PC-3 (cell line): ENCODE data around the gene UCKL1. TPM values are rescaled to one million over a fixed set of nuclear protein-coding genes. Genes with fewer than 3 reads are reported as not detected.
A peak's percentile ranks its signal among the peaks of the same experiment; 100 is the strongest.
"Not testable (repeated sequence)": the region's sequence is repeated elsewhere in the genome, so short reads cannot be mapped to it uniquely, and the experiment has no call there.

Experiments
- ATAC-seq: fragments of 200-7000 bp; cut with Tn5 transposase; 2 replicates; pipeline ENCODE4 v1.9.1; 2020; ENCODE audit warnings: mild to moderate bottlenecking, moderate library complexity
- BruUV-seq: library from RNA; stranded (reverse); fragments of 400-500 nt; replicated peaks from 2 replicates; lab custom pipeline; 2021; lab: Mats Ljungman, UMichigan
- CTCF ChIA-PET: fragments of 300-600 bp; sonication (Branson Sonifier 250); formaldehyde crosslinking; loops from one replicate; lab custom pipeline; 2022; ENCODE audit warnings: antibody characterized with exemption; lab: Charles Lee
- POLR2A ChIA-PET: fragments of 300-600 bp; sonication (Branson Sonifier 250); formaldehyde crosslinking; loops from one replicate; lab custom pipeline; 2022; ENCODE audit warnings: antibody characterized with exemption; ENCODE audit not compliant: unreplicated experiment; lab: Charles Lee
- DNase-seq: peaks from one replicate; pipeline ENCODE4 v3.0.0-alpha.2; 2015
- H2AFZ ChIP-seq: fragments of 300-600 bp; sonication (generic); 2 replicates; pipeline ENCODE4 v1.6.0; 2016; ENCODE audit warnings: antibody characterized with exemption, low read length
- H3F3A ChIP-seq: fragments of 300-600 bp; sonication (generic); one replicate; pipeline ENCODE4 v1.6.0; 2017; ENCODE audit warnings: antibody characterized with exemption, low read length, control low read depth, mild to moderate bottlenecking; ENCODE audit not compliant: unreplicated experiment
- H3K27ac ChIP-seq: fragments of 300-600 bp; sonication (generic); 2 replicates; pipeline ENCODE4 v1.5.1; 2016; ENCODE audit warnings: mild to moderate bottlenecking, low read length
- H3K27me3 ChIP-seq: fragments of 300-600 bp; sonication (generic); 2 replicates; pipeline ENCODE4 v1.6.1; 2016; ENCODE audit warnings: low read length, mixed read lengths
- H3K36me3 ChIP-seq: fragments of 300-600 bp; sonication (generic); 2 replicates; pipeline ENCODE4 v1.6.1; 2016; ENCODE audit warnings: low read depth, mixed run types, low read length, mixed read lengths
- H3K4me1 ChIP-seq: fragments of 300-600 bp; sonication (generic); 2 replicates; pipeline ENCODE4 v1.5.1; 2016; ENCODE audit warnings: low read length; ENCODE audit not compliant: insufficient read depth
- H3K4me2 ChIP-seq: fragments of 300-600 bp; sonication (generic); 2 replicates; pipeline ENCODE4 v1.6.0; 2016; ENCODE audit warnings: low read length
- H3K4me3 ChIP-seq: fragments of 300-600 bp; sonication (generic); 2 replicates; pipeline ENCODE4 v1.5.1; 2016; ENCODE audit warnings: mild to moderate bottlenecking, low read length, mixed read lengths
- H3K79me2 ChIP-seq: fragments of 300-600 bp; sonication (generic); 2 replicates; pipeline ENCODE4 v1.6.1; 2017; ENCODE audit warnings: low read length, mixed read lengths
- H3K9ac ChIP-seq: fragments of 300-600 bp; sonication (generic); 2 replicates; pipeline ENCODE4 v1.6.0; 2016; ENCODE audit warnings: mild to moderate bottlenecking, low read length
- H3K9me2 ChIP-seq: fragments of 300-600 bp; sonication (generic); replicated peaks from 2 replicates; pipeline ENCODE4 v1.6.1; 2016; ENCODE audit warnings: mixed run types, low read length, mixed read lengths
- H3K9me3 ChIP-seq: fragments of 300-600 bp; sonication (generic); 2 replicates; pipeline ENCODE4 v1.6.1; 2016; ENCODE audit warnings: low read length, mixed read lengths
- H4K20me1 ChIP-seq: fragments of 300-600 bp; sonication (generic); 2 replicates; pipeline ENCODE4 v1.6.1; 2016; ENCODE audit warnings: low read length, mixed read lengths
- EZH2 ChIP-seq: fragments of 300-600 bp; sonication (generic); IDR thresholded peaks from one replicate; pipeline ENCODE4 v1.6.1; 2017; ENCODE audit warnings: antibody characterized with exemption, mild to moderate bottlenecking, low read length; ENCODE audit not compliant: unreplicated experiment
- EZH2phosphoT487 ChIP-seq: fragments of 300-600 bp; sonication (generic); IDR thresholded peaks from 2 replicates; pipeline ENCODE4 v1.6.1; 2018; ENCODE audit warnings: mild to moderate bottlenecking, antibody characterized with exemption, low read length, borderline replicate concordance
- intact Hi-C: fragments of 100-400 bp; cut with micrococcal nuclease; formaldehyde crosslinking; loops from 2 replicates; pipeline ENCODE4 v1.9.0; 2023
- total RNA-seq: library from RNA; depleted of rRNA; stranded (reverse); fragments of >200 nt; gene quantifications from 2 replicates; pipeline ENCODE4 v1.2.3, GENCODE V29; 2014
- TF ChIP-seq, protein P1 (sequence below): fragments of 300-600 bp; sonication (generic); conservative IDR thresholded peaks from 2 replicates; pipeline ENCODE4 v1.5.1; 2017; ENCODE audit warnings: antibody characterized with exemption, low read depth, mild to moderate bottlenecking, low read length

UCKL1 gene
- total RNA-seq, 1 experiment from 2014 or later = 37.2 TPM

GRCh38 chr20:63920226-63920625 lies 36.0 kb downstream of the UCKL1 start:
- intact Hi-C loops = no loop called here
- H3K27ac ChIP-seq = no peak overlapping the region
- no peak overlapping the region for H3K4me2 ChIP-seq
- H3K4me1 ChIP-seq = no peaks in the 10 kb centered on the region
- no peak overlapping the region for H3K9ac ChIP-seq
- no peak overlapping the region for H2AFZ ChIP-seq
- no peak overlapping the region for H3K4me3 ChIP-seq
- no peaks in the 10 kb centered on the region for H3K9me3 ChIP-seq
- no peaks in the 10 kb centered on the region for H3F3A ChIP-seq
- ChIA-PET POLR2A (no interaction called here), CTCF (no interaction called here)
- peaks cover 10% of the 10 kb centered on the region for H3K36me3 ChIP-seq
- H3K27me3 ChIP-seq = no peaks in the 10 kb centered on the region
- no peak for ATAC-seq
- TF ChIP-seq EZH2phosphoT487 (no peak), EZH2 (no peak)
- TF ChIP-seq, protein P1, sequence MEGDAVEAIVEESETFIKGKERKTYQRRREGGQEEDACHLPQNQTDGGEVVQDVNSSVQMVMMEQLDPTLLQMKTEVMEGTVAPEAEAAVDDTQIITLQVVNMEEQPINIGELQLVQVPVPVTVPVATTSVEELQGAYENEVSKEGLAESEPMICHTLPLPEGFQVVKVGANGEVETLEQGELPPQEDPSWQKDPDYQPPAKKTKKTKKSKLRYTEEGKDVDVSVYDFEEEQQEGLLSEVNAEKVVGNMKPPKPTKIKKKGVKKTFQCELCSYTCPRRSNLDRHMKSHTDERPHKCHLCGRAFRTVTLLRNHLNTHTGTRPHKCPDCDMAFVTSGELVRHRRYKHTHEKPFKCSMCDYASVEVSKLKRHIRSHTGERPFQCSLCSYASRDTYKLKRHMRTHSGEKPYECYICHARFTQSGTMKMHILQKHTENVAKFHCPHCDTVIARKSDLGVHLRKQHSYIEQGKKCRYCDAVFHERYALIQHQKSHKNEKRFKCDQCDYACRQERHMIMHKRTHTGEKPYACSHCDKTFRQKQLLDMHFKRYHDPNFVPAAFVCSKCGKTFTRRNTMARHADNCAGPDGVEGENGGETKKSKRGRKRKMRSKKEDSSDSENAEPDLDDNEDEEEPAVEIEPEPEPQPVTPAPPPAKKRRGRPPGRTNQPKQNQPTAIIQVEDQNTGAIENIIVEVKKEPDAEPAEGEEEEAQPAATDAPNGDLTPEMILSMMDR = no peak
- H3K9me2 ChIP-seq = no peaks in the 10 kb centered on the region
- no peaks in the 10 kb centered on the region for H4K20me1 ChIP-seq
- H3K79me2 ChIP-seq = peaks cover 54% of the 10 kb centered on the region
- no TSS peak for BruUV-seq
- DNase-seq = no peak

GRCh38 chr20:63919130-63919529 lies 37.1 kb downstream of the UCKL1 start:
- no peak overlapping the region for H3K9ac ChIP-seq
- BruUV-seq = no TSS peak
- no peaks in the 10 kb centered on the region for H3F3A ChIP-seq
- H4K20me1 ChIP-seq = peaks cover 5% of the 10 kb centered on the region; the same call in 1 of the 2 replicates
- no peaks in the 10 kb centered on the region for H3K27me3 ChIP-seq
- no peak overlapping the region for H2AFZ ChIP-seq
- no peaks in the 10 kb centered on the region for H3K9me2 ChIP-seq
- TF ChIP-seq EZH2phosphoT487 (no peak), EZH2 (no peak)
- ChIA-PET POLR2A (no interaction called here), CTCF (no interaction called here)
- peaks cover 59% of the 10 kb centered on the region for H3K79me2 ChIP-seq
- no peak overlapping the region for H3K4me3 ChIP-seq
- H3K9me3 ChIP-seq = no peaks in the 10 kb centered on the region
- H3K4me2 ChIP-seq = no peak overlapping the region
- H3K27ac ChIP-seq = no peak overlapping the region
- DNase-seq (no peak), ATAC-seq (no peak)
- H3K36me3 ChIP-seq = peaks cover 10% of the 10 kb centered on the region
- H3K4me1 ChIP-seq = no peaks in the 10 kb centered on the region
- intact Hi-C loops = no loop called here

DNA sequence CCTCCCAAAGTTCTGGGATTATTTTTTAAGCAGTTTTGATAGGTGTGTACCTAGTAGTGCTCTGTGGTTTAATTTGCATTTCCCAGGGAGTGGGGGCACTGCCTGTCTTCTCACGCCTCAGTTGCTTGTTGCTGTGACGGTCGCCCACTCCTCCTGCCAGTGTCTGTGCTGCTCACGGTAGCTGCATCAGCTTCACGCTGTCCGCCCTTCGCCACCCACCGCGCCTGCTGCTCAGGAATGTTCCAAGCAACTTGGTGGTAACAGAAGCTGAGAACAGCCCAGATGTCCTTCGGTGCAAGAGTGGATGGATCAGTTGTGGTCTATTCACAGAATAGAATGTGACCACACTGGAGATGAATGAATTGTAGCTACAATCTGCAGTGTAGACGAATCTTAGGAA lies 38.4 kb downstream of the UCKL1 start:
- no peaks in the 10 kb centered on the region for H3K4me1 ChIP-seq
- no TSS peak for BruUV-seq
- H2AFZ ChIP-seq = no peak overlapping the region
- no peaks in the 10 kb centered on the region for H3F3A ChIP-seq
- DNase-seq = no peak
- ChIA-PET CTCF (no interaction called here), POLR2A (no interaction called here)
- H3K4me3 ChIP-seq = no peak overlapping the region
- peaks cover 10% of the 10 kb centered on the region for H3K36me3 ChIP-seq
- ATAC-seq = no peak
- no peak overlapping the region for H3K9ac ChIP-seq
- H3K4me2 ChIP-seq = no peak overlapping the region
- TF ChIP-seq EZH2 (no peak), EZH2phosphoT487 (no peak)
- TF ChIP-seq, protein P1 = no peak
- intact Hi-C loops = no loop called here
- peaks cover 63% of the 10 kb centered on the region for H3K79me2 ChIP-seq
- no peaks in the 10 kb centered on the region for H3K9me2 ChIP-seq
- H4K20me1 ChIP-seq = peaks cover 10% of the 10 kb centered on the region; the same call in 1 of the 2 replicates
- no peaks in the 10 kb centered on the region for H3K9me3 ChIP-seq
- no peaks in the 10 kb centered on the region for H3K27me3 ChIP-seq
- H3K27ac ChIP-seq = no peak overlapping the region

- H3K4me2 ChIP-seq, DNase-seq, CTCF ChIA-PET, H3K27me3 ChIP-seq, H3K9me3 ChIP-seq, POLR2A ChIA-PET, H3F3A ChIP-seq, ATAC-seq, H3K27ac ChIP-seq, H3K36me3 ChIP-seq, intact Hi-C loops, H3K4me3 ChIP-seq, H2AFZ ChIP-seq, H3K9me2 ChIP-seq, H3K9ac ChIP-seq: not testable (repeated sequence)
- peaks cover 10% of the 10 kb centered on the region for H3K4me1 ChIP-seq
- peaks cover 72% of the 10 kb centered on the region for H3K79me2 ChIP-seq
- H4K20me1 ChIP-seq = peaks cover 14% of the 10 kb centered on the region; the same call in 1 of the 2 replicates
- BruUV-seq = TSS peak; percentile 14
Measured at GRCh38 chr20:63916371-63916939, 39.8 kb downstream of the UCKL1 start.
